ENCODE results near the gene PTPRU. TPM values are rescaled to one million over a fixed set of nuclear protein-coding genes. Genes with fewer than 3 reads are reported as not detected.
A peak's percentile ranks its signal among the peaks of the same experiment; 100 is the strongest.

Gene PTPRU
- total and polyA plus RNA-seq, 2 of the 8 experiments (the other 6 are each of a cell fraction or from before 2014, with no cell fraction given): 33.8 to 41.8 TPM

DNA sequence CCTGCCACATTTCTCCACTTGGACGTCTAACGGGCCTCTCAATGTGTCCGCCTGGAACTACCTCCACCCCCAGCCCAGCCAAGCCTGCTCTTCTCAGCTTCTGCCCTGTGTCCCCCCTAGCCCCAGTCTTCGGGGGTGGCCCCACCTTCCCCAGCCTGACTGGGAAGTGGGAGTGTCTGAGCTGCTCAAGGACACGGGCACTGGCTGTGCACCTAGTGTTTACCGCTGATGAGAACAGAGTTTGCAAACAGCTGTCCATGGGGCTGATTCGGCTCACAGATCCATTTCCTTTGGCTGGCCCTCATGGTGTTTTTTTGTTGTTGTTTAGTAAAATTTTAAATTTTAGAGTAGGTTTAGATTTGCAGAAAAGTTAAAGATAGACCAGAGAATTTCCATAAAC lies 121.1 kb downstream of the PTPRU start:
- CTCF ChIA-PET (ENCODE audit: partially characterized antibody): interaction anchor here (1.5 to 2.2 kb wide), 2 partner anchors 25 to 59 kb away, joined by 3 to 10 read pairs; no protein-coding TSS in a partner anchor
- H3K79me2 ChIP-seq (ENCODE audit: control insufficient read depth in 1 of 2, insufficient read depth in 2 of 2, low read length in 2 of 2): no peaks in the 10 kb centered on the region

More for the DNA sequence above, 121.1 kb downstream of the PTPRU start:
- Histone ChIP-seq H3K23me2 (ENCODE audit: low read depth, low read length) (no peaks in the 10 kb centered on the region), H3K4me3 (ENCODE audit: extremely low read depth in 1 of 4, insufficient read depth in 2 of 4, low read depth in 3 of 4, low read length in 4 of 4) (no peak overlapping the region), H4K91ac (replicated peaks; ENCODE audit: insufficient read length, low read length) (no peak overlapping the region), H2AK5ac (ENCODE audit: low read depth, low read length) (no peak overlapping the region), H3K4ac (replicated peaks; ENCODE audit: insufficient read length, low read depth, low read length) (no peak overlapping the region), H2BK20ac (ENCODE audit: low read length) (no peak overlapping the region), H3K56ac (replicated peaks; ENCODE audit: insufficient read length, low read depth, low read length) (no peak overlapping the region), H3K27ac (ENCODE audit: low read depth, low read length) (no peak overlapping the region), H3K9ac (replicated peaks in 1 of 4; ENCODE audit: extremely low read depth in 1 of 4, low read depth in 3 of 4, low read length in 3 of 4) (no peak overlapping the region), H2BK5ac (ENCODE audit: low read depth, low read length) (no peak overlapping the region), H3K27me3 (replicated peaks in 1 of 4; ENCODE audit: control insufficient read depth in 3 of 4, extremely low read depth in 1 of 4, insufficient read depth in 3 of 4, low read length in 3 of 4) (no peaks in the 10 kb centered on the region), H2BK12ac (ENCODE audit: low read depth, low read length) (peak overlapping the region; percentile 27; the same call in 1 of the 2 replicates), H4K20me1 (replicated peaks in 1 of 2; ENCODE audit: control insufficient read depth in 1 of 2, insufficient read depth in 2 of 2, low read length in 2 of 2) (no peaks in the 10 kb centered on the region), H3K79me1 (ENCODE audit: low read depth, low read length) (no peaks in the 10 kb centered on the region), H3K36me3 (ENCODE audit: control insufficient read depth in 2 of 4, insufficient read depth in 4 of 4, low read length in 3 of 4) (no peaks in the 10 kb centered on the region), H3K23ac (ENCODE audit: insufficient read length) (no peak overlapping the region), H3K9me3 (ENCODE audit: insufficient read depth in 2 of 2, low read depth in 1 of 2, low read length in 1 of 2) (no peaks in the 10 kb centered on the region), H3K4me2 (ENCODE audit: insufficient read depth in 1 of 2, low read depth in 2 of 2, low read length in 2 of 2) (no peak overlapping the region), H3K4me1 (replicated peaks in 1 of 4; ENCODE audit: control insufficient read depth in 3 of 4, insufficient read depth in 4 of 4, low read length in 3 of 4) (peaks cover 0 to 3% (median 1%) of the 10 kb centered on the region in 4 experiments; a peak in 2 of 7 replicates), H2AFZ (ENCODE audit: low read length) (no peak overlapping the region), H2BK120ac (replicated peaks; ENCODE audit: low read depth, low read length) (no peak overlapping the region), H4K8ac (ENCODE audit: extremely low read depth, insufficient read depth, low read length) (no peak overlapping the region; the same call in 1 of the 2 replicates), H3K18ac (ENCODE audit: extremely low read depth, low read length) (peak overlapping the region; percentile 48; the same call in 1 of the 2 replicates), H3K14ac (ENCODE audit: insufficient read length) (no peak overlapping the region), H4K5ac (ENCODE audit: insufficient read length, low read depth, low read length) (no peak overlapping the region), H2BK15ac (ENCODE audit: low read length) (no peak overlapping the region)
- no peak for TF ChIP-seq YY1 (IDR thresholded peaks at IDR 0.05; ENCODE audit: low read depth, low read length)
- TF ChIP-seq KDM1A (IDR thresholded peaks at IDR 0.05; ENCODE audit: borderline replicate concordance, low read length): no peak
- POLR2A ChIA-PET (ENCODE audit: partially characterized antibody): no interaction called here
- FAIRE-seq (no peak), DNase-seq (ENCODE audit: low read depth in 1 of 2, low spot score in 2 of 2) (no peak)
- WGBS, 2 experiments (ENCODE audit: extremely low coverage in 1 of 2, insufficient coverage in 1 of 2, insufficient read length in 1 of 2, insufficient replicate concordance in 2 of 2, low coverage in 1 of 2, low lambda C conversion rate in 2 of 2, missing lambda C conversion rate in 1 of 2): 84% methylated on average over 7 of the region's 7 CpGs; no CpG with 5 or more reads in 1 of the 2 experiments

Measured in H1 (cell line).